ENCODE results near the gene SRGAP2B.
"Not testable (repeated sequence)": the region's sequence is repeated elsewhere in the genome, so short reads cannot be mapped to it uniquely, and the experiment has no call there.

The SRGAP2B gene

DNA sequence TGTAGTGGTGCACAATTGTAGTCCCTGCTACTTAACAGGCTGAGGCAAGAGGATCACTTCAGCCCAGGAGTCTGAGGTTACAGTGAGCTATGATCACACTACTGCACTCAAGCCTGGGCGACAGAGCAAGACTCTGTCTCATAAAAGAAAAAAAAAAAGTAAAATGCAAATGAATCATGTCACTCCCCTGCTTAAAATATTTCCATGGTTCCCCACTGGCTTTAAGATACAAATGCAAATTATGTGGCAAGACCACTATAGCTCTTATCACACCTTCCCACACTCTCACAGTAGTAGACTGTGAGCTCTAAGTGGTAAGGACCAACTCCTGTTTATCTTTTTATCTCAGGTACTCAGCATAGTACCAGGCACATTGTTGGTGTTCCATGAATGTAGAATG lies 53.6 kb downstream of the SRGAP2B start:
- not testable (repeated sequence) for DNase-seq (ENCODE audit: low spot score)

GRCh38 chr1:145036019-145036418 lies 59.1 kb downstream of the SRGAP2B start:
- not testable (repeated sequence) for DNase-seq (ENCODE audit: low spot score)

DNA sequence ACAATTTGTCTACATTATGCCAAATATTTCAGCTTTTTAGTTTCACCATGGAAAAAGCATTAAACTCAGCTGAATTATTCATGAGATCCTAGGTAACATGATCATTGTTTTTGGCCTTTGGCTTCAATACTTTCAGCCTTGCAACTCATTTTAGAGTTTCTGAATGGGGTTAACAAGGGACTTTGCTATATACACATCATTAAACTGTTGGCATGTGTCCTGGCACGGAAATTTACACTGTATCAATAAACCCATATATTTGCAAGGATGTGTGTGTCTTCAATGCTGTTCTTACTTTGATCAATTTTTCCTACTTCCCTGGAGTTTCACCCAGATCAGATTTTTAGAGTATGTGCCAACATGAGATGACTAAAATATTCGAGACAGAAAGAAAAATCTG lies 61.6 kb downstream of the SRGAP2B start:
- DNase-seq (ENCODE audit: low spot score), result not testable (repeated sequence)

DNA sequence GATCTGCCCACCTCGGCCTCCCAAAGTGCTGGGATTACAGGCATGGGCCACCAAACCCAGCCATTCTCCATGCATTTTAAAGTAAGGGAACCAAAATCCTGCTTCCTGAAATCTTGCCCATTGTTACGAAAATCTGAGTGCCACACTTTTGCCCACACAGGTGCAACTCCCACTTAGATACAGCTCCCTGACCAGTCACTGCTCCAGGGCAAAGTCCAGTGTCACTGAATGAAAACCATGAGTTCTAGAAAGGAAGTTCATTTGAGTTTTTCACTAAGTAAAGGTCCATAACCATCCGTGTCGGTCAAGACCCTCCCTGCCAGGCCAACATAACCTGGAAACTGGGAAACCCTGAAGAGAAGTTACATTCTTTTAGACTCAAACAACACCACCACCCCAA lies 67.9 kb downstream of the SRGAP2B start:
- not testable (repeated sequence) for DNase-seq (ENCODE audit: low spot score)

- not testable (repeated sequence) for DNase-seq (ENCODE audit: low spot score)
Observed at GRCh38 chr1:145025286-145025685, 69.8 kb downstream of the SRGAP2B start.

DNA sequence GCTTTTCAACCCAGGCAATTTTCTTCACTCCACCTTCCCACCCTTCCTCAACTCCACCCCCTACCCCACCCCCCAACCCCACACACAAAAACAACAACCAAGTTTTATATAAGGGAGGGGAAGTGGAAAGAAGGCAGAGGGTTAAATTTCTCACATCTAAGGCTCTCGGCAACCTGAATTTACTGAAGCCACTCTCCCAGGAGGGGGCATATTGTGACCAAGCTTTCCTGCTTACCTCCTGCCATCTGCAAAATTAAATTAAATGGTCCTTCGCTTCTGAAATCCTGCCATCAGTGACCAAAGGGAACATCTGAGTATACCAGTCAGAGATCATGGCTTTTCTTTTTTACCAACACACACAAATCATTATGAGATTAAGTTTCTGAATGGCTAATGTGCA lies 72.9 kb downstream of the SRGAP2B start:
- DNase-seq (ENCODE audit: low spot score), result not testable (repeated sequence)

- DNase-seq (ENCODE audit: low spot score), result not testable (repeated sequence)
Observed at GRCh38 chr1:145021749-145022148, 73.4 kb downstream of the SRGAP2B start.

GRCh38 chr1:145019709-145020108 lies 75.4 kb downstream of the SRGAP2B start:
- not testable (repeated sequence) for DNase-seq (ENCODE audit: low spot score)

DNA sequence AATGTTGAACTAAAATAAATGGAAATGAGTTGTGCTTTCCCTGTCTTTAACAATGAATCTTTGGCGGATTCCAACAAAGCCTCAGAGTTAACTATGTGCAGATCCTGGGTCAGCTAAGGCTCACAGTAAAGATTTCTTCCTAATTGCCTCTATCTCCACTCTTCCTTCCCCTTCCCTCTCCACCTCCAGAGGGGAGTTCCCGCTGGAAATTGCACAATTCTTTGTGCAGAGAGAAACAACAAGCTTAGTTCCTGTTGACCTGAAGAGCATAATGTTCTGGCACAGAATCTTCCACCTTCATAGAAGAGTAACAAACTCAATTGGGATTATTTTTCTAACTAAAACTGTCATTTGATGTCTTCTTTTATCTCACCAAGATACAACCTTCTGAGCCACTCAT lies 77.4 kb downstream of the SRGAP2B start:
- DNase-seq (ENCODE audit: low spot score), result not testable (repeated sequence)

DNA sequence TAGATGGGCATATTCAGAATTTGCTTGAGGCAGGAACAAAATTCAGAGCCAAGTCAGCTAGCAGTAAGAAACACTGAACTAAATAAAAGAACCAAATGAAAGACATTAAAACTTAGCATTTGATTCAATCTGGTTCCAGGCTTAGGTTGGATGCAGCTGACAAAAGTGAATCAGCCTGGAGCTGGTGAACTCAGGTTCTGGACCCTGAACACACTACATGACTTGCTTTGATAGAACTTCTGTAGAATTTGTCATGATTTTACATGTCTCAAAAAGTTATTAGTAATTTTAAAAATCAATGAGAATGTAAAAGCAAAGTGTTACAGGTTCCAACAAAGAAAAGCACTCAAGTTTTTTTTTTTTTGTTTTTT lies 78.7 kb downstream of the SRGAP2B start:
- not testable (repeated sequence) for DNase-seq (ENCODE audit: low spot score)

- not testable (repeated sequence) for DNase-seq (ENCODE audit: low spot score)
Observed at GRCh38 chr1:145015744-145016491, 79.2 kb downstream of the SRGAP2B start.

DNA sequence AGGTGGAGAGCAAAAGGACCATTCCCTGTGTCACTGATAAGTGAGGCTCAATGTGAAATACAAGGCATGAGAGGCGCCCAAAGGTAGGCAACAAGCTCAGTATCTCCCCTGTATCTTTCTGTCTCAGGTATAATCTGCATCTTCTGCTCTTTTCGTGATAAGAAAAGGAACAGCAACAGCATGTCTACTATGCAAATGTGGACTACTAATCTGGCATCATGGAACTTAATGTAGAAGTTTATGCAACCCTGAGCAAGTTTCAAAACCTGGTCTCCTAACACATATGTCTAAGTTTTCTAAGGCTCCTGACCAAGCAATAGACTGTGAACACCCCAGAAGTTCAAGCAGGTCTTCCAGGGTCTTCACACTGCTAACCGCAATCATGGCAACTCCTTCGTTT lies 81.8 kb downstream of the SRGAP2B start:
- DNase-seq (ENCODE audit: low spot score), result not testable (repeated sequence)

- DNase-seq (ENCODE audit: low spot score), result not testable (repeated sequence)
Observed at GRCh38 chr1:145011811-145012210, 83.3 kb downstream of the SRGAP2B start.

- not testable (repeated sequence) for DNase-seq (ENCODE audit: low spot score)
Observed at GRCh38 chr1:145010580-145010979, 84.5 kb downstream of the SRGAP2B start.

DNA sequence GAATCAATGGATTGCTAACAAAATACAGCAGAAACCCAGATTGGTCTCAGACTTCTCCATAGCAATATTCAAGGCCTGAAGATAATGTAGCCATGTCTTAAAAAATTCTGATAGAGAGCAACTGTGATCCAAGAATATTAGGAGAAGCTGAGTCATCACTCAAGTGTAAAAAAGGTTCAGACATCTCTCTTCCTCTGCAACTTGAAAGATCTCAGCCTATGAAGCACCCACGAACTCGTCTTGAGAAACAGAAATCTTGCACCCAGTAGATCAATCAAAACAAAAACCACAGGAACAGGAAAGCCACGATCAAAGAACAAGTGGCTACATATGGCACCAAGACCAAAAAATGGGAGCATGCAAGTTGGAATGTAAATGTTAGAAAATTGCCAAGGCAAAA lies 85.2 kb downstream of the SRGAP2B start:
- DNase-seq (ENCODE audit: low spot score), result not testable (repeated sequence)

DNA sequence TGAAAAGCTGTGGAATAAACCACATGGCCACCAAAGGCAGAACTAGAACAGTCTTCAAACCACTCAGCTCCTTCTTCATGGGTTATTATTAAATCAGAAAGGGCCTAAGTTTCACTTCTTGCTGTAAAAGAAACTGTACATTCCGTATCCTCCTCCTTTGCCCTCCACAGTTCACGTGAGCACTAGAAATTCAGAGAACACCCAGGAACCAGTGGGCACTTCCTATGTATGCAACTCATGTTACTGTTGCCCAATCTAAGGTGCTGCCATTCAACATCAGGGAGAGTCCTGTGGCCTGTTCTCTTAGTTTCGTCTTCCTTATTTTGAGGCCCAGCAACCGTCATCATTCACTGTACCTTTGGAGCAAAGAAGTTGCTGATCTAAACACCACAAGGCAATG lies 86.7 kb downstream of the SRGAP2B start:
- DNase-seq (ENCODE audit: low spot score), result not testable (repeated sequence)

DNA sequence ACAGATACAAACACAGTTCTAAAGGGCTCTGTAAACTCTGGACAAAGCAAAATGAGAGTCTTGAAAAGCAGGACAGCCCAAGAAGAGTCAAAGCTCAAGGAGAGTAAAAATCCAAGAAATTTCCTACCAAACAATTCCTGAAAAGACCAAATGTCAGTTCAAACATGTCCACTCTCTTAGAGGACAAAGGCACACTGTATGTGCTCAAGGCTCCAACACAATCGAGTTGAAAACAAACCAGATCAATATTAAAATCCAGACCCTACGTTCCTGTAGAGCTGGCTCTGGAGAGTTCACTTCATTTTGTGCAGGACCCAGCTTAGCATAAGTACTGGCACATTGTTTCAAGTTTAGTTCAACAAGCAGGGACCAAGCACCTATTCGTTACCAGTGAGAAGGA lies 90.0 kb downstream of the SRGAP2B start:
- not testable (repeated sequence) for DNase-seq (ENCODE audit: low spot score)

GRCh38 chr1:145001381-145001780 lies 93.7 kb downstream of the SRGAP2B start:
- not testable (repeated sequence) for DNase-seq (ENCODE audit: low spot score)

GRCh38 chr1:145000743-145001326 lies 94.3 kb downstream of the SRGAP2B start:
- DNase-seq (ENCODE audit: low spot score), result not testable (repeated sequence)

DNA sequence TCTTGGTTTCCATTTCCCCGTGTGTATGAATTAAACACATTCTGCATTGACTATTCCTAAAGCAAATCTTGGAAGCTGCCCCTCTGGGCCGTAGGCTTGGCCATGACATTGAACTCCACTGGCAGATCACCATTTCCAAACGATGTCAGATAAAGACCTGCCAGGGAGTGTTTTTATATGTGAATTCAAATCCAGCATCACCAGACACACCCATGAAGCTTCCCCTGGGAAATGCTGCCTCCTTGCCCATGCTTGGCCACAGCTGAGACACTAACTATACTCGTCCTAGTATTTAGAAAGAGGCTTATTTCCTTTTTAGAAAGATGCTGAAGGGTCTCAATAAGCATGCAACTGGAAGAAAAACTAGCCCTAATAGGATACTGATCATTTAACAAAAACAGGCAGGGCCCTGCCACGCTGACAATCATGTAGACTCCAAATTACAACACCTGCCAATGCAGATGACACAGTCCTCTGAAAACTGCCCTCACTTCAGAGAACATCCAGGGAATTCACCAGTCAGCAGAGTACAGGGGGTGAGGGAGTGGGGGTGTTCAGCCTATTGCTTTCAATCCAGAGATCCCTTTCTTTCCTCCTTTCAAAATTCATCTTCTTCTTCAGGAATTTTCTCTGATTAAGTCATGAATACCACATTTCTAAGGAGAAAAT lies 94.9 kb downstream of the SRGAP2B start:
- DNase-seq (ENCODE audit: low spot score), result not testable (repeated sequence)

- not testable (repeated sequence) for DNase-seq (ENCODE audit: low spot score)
Observed at GRCh38 chr1:144998981-144999273, 96.2 kb downstream of the SRGAP2B start.

DNA sequence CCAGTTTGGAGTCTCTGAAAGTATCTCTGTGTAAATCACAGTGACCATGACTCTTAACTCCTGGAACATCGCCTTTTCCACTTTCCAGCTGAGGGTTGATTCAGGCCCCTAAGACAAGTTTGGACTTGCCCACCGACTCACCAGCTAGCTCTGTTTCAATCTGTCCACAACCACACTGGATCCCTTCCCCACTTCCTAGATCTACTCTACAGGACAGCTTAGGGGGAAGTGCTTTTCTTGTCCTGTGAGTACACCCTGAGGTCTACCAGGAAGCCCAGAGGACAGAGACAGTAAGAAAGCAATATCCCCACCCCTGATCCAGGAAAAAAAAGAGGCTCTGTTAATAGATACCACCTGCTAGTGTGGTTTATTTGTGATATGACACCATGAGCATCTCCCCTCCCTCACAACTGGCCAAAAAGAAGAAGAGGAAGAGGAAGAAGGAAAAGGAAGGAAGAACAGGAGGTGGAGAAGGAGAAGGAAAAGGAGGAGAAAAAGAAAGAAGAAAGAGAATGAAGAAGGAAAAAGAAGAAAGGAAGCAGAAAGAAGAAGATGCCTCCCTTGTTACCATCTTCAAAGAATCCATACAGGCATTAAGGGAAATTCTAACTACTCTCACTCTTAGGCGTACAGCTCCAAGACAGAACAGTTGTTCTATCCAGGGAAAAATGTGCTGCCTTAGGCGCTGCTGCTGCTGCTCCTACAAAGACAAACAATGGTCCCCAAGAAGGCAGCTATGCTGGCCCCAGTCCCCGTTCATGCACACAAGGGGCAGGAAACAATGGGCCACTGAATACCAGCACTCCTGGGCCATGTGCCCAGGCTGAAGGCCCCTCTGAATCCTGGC lies 96.8 kb downstream of the SRGAP2B start:
- not testable (repeated sequence) for DNase-seq (ENCODE audit: low spot score)

Measured in hepatic stellate cell (primary cell).